Transverse colon (tissue), 4 donors: ENCODE measurements around the gene SEMA6B. TPM values are rescaled to one million over a fixed set of nuclear protein-coding genes. Genes with fewer than 3 reads are reported as not detected.
A peak's percentile ranks its signal among the peaks of the same experiment; 100 is the strongest.
"Not testable (repeated sequence)": the region's sequence is repeated elsewhere in the genome, so short reads cannot be mapped to it uniquely, and the experiment has no call there.

ENCODE experiments used
- DNase-seq: peaks from one replicate; pipeline ENCODE4 v3.0.0-alpha.2; 2019
- H3K27ac ChIP-seq, 4 donors: fragments of 200-600 bp; sonication (generic); 2 replicates each; pipeline ENCODE4 v1.5.1; 2016 to 2018; ENCODE audit warnings: inconsistent platforms in 4 of 4
- H3K27me3 ChIP-seq: fragments of 200-600 bp; sonication (generic); 2 replicates; pipeline ENCODE4 v1.5.1; 2017; ENCODE audit warnings: inconsistent platforms
- H3K36me3 ChIP-seq, 4 donors: fragments of 200-600 bp; sonication (generic); 2 replicates each; pipeline ENCODE4 v1.5.1; 2017 to 2019; ENCODE audit warnings: inconsistent platforms in 4 of 4
- H3K4me1 ChIP-seq, 4 donors: fragments of 200-600 bp; sonication (generic); 2 replicates each; pipeline ENCODE4 v1.5.1; 2017 to 2020; ENCODE audit warnings: inconsistent platforms in 4 of 4
- H3K4me3 ChIP-seq, 4 donors: fragments of 200-600 bp; sonication (generic); 1 replicate in 1 of 4; 2 replicates in 3 of 4; pipeline versions ENCODE4 v1.5.1 to v1.6.1; 2017 to 2019; ENCODE audit warnings: inconsistent platforms in 4 of 4
- H3K9me3 ChIP-seq, 2 donors: fragments of 200-600 bp; sonication (generic); 2 replicates each; pipeline ENCODE4 v1.5.1; 2017 to 2019; ENCODE audit warnings: inconsistent platforms in 2 of 2
- CTCF ChIP-seq, 5 experiments: fragments of 200-600 bp in 3 of 5; fragments of 450-650 bp in 2 of 5; sonication (generic) in 3 of 5; IDR thresholded peaks; 1 replicate in 2 of 5; 2 replicates in 3 of 5; pipeline ENCODE4 v1.5.1; 2016 to 2017; ENCODE audit warnings: antibody characterized with exemption in 5 of 5, inconsistent platforms in 3 of 5, mild to moderate bottlenecking in 2 of 5, moderate library complexity in 1 of 5
- EP300 ChIP-seq: sonication (generic); formaldehyde crosslinking; IDR thresholded peaks from one replicate; pipeline ENCODE4 v1.6.1; 2017; ENCODE audit warnings: antibody characterized with exemption, low read depth
- POLR2A ChIP-seq: fragments of 450-650 bp; IDR thresholded peaks from one replicate; pipeline ENCODE4 v1.6.1; 2016; ENCODE audit warnings: antibody characterized with exemption, mild to moderate bottlenecking, moderate library complexity
- POLR2AphosphoS5 ChIP-seq, 3 donors: sonication (generic); formaldehyde crosslinking; IDR thresholded peaks; one replicate each; pipeline ENCODE4 v1.6.1; 2016; ENCODE audit warnings: antibody characterized with exemption in 3 of 3
- WGBS, 2 donors: methylation state at CpG; one replicate each; pipeline ENCODE4 v1.1.5; 2018; ENCODE audit warnings: low coverage in 1 of 2; 5-methylcytosine and 5-hydroxymethylcytosine counted together
- in situ Hi-C, 4 donors: fragments of 200-750 bp; cut with MboI; loops; one replicate each; pipeline versions ENCODE4 v1.15.0 to v1.15.1; 2017; ENCODE audit warnings: low sequenced_read_pairs in 3 of 4, low pct_ligation_motif_present in 1 of 4, low pct_unique_long_range_greater_than_20kb in 1 of 4
- intact Hi-C: fragments of 100-400 bp; cut with DNase I; formaldehyde crosslinking; loops from one replicate; pipeline ENCODE4 v1.15.1; 2023; ENCODE audit warnings: low total_unique reads
- total RNA-seq, 4 donors: library from RNA; depleted of rRNA; stranded (reverse); fragments of >200 nt; gene quantifications; one replicate each; pipeline ENCODE4 v1.1.0, GENCODE V29; 2016

SEMA6B gene
- total RNA-seq, 4 donors from 2014 or later, result 1.00 to 4.1 (median 1.7) TPM

GRCh38 chr19:4568886-4569285 lies 9.4 kb upstream of the SEMA6B start:
- Histone ChIP-seq H3K4me3 (no peak overlapping the region), H3K27ac (no peak overlapping the region), H3K4me1 (no peaks in the 10 kb centered on the region), H3K36me3 (no peaks in the 10 kb centered on the region), H3K9me3 (no peaks in the 10 kb centered on the region), H3K27me3 (peaks cover 16% of the 10 kb centered on the region)
- TF ChIP-seq POLR2A (no peak), CTCF (IDR thresholded peaks at IDR 0.05) (no peak), EP300 (no peak), POLR2AphosphoS5 (IDR thresholded peaks at IDR 0.05) (no peak)
- DNase-seq, result no peak
- in situ Hi-C loops (no loop called here), intact Hi-C loops (no loop called here)
- WGBS, 2 donors, result 70 to 72% methylated on average over 4 to 7 of the region's 7 CpGs

GRCh38 chr19:4567584-4568071 lies 8.1 kb upstream of the SEMA6B start:
- H3K27ac ChIP-seq, result peak overlapping the region in 1 of 4 donors; percentile 25
- peak; percentile 71 for DNase-seq
- intact Hi-C loops, result no loop called here

GRCh38 chr19:4566402-4567051 lies 7.0 kb upstream of the SEMA6B start:
- Histone ChIP-seq H3K36me3 (no peaks in the 10 kb centered on the region), H3K9me3 (no peaks in the 10 kb centered on the region), H3K4me3 (no peak overlapping the region), H3K27me3 (peaks cover 5% of the 10 kb centered on the region), H3K4me1 (no peaks in the 10 kb centered on the region), H3K27ac (no peak overlapping the region)
- TF ChIP-seq EP300, result no peak
- TF ChIP-seq POLR2AphosphoS5 (IDR thresholded peaks at IDR 0.05), result no peak
- no peak for TF ChIP-seq POLR2A
- TF ChIP-seq CTCF (IDR thresholded peaks at IDR 0.05), result no peak
- intact Hi-C loops, result no loop called here
- no peak for DNase-seq
- WGBS, 2 donors, result 72 to 73% methylated on average over 3 to 19 of the region's 35 CpGs
- in situ Hi-C loops, result no loop called here

More at GRCh38 chr19:4567584-4568071, 8.1 kb upstream of the SEMA6B start:
- TF ChIP-seq POLR2A (no peak), EP300 (no peak), POLR2AphosphoS5 (IDR thresholded peaks at IDR 0.05) (no peak), CTCF (IDR thresholded peaks at IDR 0.05) (peak; percentile 58 to 77 (median 72))
- in situ Hi-C loops, result no loop called here
- Histone ChIP-seq H3K36me3 (no peaks in the 10 kb centered on the region), H3K9me3 (no peaks in the 10 kb centered on the region), H3K4me1 (no peaks in the 10 kb centered on the region), H3K4me3 (no peak overlapping the region), H3K27me3 (peaks cover 5% of the 10 kb centered on the region)
- 45% methylated on average over 14 of the region's 14 CpGs; no CpG with 5 or more reads in 1 of the 2 donors for WGBS, 2 donors

GRCh38 chr19:4563562-4563961 lies 4.1 kb upstream of the SEMA6B start:
- H3K4me1 ChIP-seq, H3K9me3 ChIP-seq, H3K27ac ChIP-seq, H3K27me3 ChIP-seq, DNase-seq, in situ Hi-C loops, intact Hi-C loops, H3K36me3 ChIP-seq, H3K4me3 ChIP-seq: not testable (repeated sequence)
- WGBS, 2 donors, result 54 to 65% methylated on average over 5 of the region's 5 CpGs

- H3K9me3 ChIP-seq, in situ Hi-C loops, H3K4me3 ChIP-seq, H3K36me3 ChIP-seq, H3K27me3 ChIP-seq, H3K4me1 ChIP-seq, DNase-seq, intact Hi-C loops, H3K27ac ChIP-seq: not testable (repeated sequence)
- WGBS, 2 donors, result 72% methylated on average over 6 of the region's 7 CpGs; no CpG with 5 or more reads in 1 of the 2 donors
Observed at GRCh38 chr19:4562085-4562484, 2.6 kb upstream of the SEMA6B start.
